Suppressor macrophage treated with lipopolysaccharide for 4 hours (primary cell): ENCODE results near the gene EGFLAM.
A peak's percentile ranks its signal among the peaks of the same experiment; 100 is the strongest.

ENCODE experiments used
- DNase-seq: peaks from one replicate; pipeline ENCODE4 v3.0.0-alpha.2; 2020

The EGFLAM gene

GRCh38 chr5:38423276-38424147 lies 165.2 kb downstream of the EGFLAM start:
- DNase-seq: no peak

GRCh38 chr5:38424148-38425060 lies 166.0 kb downstream of the EGFLAM start:
- DNase-seq: no peak

DNA sequence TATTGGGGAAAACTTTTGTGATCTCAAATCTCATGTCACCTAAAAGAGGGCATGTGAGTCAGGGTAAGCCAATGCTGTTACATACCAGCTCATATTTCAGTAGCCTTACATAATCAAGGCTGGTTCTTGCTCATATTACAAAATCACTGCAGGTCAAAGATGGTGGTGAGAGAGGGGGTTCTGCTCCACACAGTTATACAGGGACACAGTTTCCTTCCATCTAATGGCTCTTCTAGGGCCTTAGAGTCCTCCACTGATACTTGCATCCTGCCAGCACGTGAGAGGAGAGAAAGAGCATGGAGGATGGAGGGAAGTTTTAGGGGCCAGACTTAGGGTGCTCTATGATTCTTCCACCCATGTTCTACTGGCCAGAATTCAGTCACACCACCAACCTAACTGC lies 168.1 kb downstream of the EGFLAM start:
- DNase-seq: no peak

- no peak for DNase-seq
These were observed 168.9 kb downstream of the EGFLAM start for GRCh38 chr5:38426986-38427950.

GRCh38 chr5:38431242-38431853 lies 173.0 kb downstream of the EGFLAM start:
- DNase-seq: no peak

GRCh38 chr5:38433160-38433861 lies 175.0 kb downstream of the EGFLAM start:
- no peak for DNase-seq

DNA sequence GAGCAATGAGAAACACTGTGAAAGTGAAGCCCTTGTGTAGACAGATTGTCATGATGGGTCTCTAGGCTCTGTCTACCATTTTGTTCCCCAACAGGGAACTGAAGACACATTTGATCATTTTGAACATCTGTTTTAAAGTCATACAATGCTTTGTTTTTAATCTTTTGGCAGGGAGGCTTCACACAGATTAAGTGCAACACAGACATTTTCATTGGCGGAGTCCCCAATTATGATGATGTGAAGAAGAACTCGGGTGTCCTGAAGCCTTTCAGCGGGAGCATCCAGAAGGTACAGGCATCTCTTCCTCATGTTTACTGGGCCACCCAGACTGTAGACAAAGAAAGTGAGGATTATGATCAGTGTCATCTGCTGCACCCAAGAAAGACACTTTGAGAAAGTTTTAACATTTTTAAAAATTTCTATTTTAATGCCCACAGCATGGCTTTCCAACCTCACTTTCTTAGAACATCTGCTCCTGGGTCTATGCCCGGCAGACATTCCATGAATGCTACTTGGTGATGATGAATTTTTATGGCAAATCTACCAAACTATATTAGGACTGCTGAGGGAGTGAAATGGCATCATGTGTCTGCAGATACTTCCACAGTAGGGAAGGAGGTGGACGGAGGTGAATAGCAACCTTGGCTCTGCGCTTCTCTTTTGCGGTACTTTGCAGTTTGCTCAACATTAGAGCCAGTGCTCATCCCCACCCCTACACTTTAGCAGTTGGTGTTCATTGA lies 176.8 kb downstream of the EGFLAM start:
- DNase-seq: no peak

DNA sequence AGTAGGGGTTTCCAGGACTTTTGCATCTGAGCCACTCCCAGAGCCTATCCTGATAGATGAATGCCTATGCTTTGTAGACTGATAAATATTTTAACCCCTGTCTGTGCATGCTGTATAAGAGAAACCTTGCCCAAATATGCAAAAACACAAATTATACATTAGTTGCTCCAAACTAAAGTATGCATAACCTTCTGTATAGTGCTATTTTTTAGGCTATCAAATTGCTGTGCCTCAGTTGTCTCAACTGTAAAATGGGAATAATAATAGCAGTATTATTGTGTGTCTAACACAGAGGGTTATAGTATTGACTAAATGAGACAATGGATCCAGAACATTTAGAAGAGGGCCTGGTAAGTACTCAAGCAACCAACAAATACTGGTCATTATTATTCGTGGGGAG lies 180.4 kb downstream of the EGFLAM start:
- no peak for DNase-seq

GRCh38 chr5:38441453-38442246 lies 183.3 kb downstream of the EGFLAM start:
- DNase-seq: peak; percentile 93

DNA sequence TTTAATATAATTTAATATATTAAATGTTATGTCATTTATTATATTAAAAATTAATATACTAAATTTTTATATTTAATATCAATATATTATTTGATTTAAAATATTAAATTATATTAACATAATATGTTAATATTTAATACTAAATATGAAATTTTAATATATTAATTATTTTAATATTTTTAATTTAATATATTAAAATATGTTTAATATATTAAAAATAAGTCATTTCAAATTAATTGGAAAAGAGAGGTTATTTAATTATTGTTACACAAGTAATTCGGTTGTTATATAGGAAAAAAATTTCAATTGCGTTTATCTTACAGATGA lies 183.9 kb downstream of the EGFLAM start:
- DNase-seq: no peak

DNA sequence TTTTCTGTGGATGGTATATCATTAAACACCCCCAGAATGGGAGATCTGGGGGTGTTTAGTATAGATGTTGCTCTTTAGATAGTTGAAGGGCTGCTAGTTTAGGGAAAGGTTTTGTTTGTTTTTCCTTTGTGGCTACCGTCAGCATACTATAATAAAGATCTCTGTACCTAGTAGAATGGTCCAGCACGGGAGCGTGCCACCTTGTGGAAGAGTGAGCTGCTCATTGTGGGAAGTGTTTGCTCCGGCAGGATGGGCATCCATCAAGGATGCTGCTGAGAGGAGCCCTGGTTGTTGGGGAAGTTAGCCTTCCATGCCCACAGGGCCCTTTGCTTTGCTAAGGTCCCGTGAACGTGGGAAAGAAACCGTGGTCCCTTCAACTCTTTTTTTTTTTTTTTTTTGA lies 185.0 kb downstream of the EGFLAM start:
- no peak for DNase-seq

- no peak for DNase-seq
These were observed 187.1 kb downstream of the EGFLAM start for GRCh38 chr5:38445374-38446028.

DNA sequence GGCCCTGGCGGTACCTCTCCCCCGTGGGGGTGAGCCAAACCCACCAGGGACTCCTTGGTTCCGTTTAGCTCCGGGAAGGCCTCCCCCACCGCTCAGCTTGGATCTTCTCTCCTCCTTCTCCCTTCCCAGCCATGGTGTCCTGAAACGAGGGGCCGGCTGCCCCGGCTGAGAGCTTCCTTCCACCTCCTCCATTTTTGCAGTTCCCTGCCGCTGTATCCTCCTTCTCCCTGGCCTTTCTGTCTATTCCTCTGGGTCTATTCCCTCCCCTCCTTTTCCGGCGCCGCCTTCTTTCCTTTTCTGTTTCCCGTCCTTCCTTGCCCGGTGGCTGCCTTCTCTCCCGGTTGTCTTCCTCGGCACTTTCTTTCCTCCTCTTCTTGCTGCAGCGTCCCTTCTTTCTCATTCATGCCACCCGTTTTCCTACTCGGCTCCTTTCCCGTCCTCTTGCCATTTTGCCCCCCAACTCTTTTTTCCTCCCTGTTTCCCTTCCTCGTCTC lies 187.7 kb downstream of the EGFLAM start:
- DNase-seq: no peak

GRCh38 chr5:38447056-38447455 lies 188.7 kb downstream of the EGFLAM start:
- DNase-seq: no peak

DNA sequence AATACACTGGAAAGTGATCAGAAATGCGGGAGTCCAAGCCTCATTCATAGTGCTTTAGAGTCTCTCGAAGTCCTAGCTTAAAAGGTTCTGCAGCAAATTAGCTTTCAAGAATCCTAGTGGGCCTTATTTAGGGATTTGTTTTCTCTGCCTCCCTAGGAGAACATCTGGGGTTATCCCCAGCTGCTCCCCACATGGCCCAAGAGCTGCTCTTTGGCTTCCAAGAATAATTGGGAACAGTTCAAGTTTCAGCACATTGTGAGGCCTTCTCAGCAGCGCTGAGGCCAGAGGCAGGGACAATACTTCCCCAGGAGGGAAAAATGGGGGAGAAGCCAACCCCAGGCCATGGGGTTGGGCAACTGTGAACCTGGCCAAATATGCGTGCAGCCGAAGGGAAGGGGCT lies 189.4 kb downstream of the EGFLAM start:
- no peak for DNase-seq

DNA sequence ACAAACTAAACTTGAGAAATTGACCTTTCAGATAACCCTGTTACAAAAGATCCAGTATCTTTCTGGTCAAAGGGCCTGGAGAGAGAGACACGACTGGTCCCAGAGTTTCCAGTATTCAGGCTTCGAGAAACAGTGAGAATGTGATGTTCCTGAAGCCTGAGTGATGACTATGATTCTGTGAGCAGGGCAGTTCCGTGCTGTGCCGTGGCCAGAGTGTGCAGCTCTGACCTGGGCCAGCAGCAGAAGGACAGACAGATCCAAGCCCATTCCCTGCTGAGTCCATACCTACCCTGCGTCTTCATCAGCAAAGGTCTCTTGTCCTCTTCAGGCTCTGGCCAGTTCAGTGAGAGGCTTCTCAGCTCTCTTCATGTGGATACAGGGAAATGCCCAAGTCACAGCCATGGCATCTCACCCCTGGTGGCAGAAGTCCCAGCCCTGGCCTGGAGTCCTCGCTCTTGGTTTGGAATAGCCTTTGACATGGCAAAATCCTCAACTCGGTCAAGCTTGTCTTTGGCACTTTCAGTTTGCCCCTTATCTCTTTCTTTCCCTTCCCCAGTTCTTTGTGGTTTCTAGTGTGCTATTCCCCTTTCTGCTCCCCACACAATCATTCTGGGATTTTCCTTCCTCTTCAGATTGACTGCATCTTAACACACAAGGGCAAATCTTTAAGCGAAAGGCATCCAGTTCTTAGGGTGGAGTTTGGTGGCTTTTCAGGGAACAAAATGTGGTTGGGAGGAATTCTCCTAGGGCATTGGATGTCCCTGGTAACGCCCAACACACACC lies 190.4 kb downstream of the EGFLAM start:
- DNase-seq: no peak

DNA sequence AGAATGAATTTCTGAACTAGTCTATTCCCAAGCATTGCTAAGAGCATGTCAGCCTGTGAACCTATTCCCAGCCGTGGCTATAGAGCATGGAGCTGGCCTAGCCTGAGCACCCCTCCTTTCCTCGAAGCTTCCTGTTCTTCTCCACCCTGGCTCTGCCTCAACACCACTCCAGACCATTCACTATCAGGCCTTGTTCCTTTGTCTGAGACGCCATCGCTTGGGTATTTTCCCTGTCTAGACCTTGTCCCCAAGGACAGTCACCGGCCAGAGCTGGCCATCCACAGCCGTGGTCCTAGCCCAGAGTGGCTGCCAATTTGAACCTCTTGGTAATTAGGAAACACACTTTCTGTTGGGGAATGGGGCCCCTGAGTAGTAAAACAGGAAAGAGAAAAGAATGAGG lies 192.3 kb downstream of the EGFLAM start:
- DNase-seq: no peak

DNA sequence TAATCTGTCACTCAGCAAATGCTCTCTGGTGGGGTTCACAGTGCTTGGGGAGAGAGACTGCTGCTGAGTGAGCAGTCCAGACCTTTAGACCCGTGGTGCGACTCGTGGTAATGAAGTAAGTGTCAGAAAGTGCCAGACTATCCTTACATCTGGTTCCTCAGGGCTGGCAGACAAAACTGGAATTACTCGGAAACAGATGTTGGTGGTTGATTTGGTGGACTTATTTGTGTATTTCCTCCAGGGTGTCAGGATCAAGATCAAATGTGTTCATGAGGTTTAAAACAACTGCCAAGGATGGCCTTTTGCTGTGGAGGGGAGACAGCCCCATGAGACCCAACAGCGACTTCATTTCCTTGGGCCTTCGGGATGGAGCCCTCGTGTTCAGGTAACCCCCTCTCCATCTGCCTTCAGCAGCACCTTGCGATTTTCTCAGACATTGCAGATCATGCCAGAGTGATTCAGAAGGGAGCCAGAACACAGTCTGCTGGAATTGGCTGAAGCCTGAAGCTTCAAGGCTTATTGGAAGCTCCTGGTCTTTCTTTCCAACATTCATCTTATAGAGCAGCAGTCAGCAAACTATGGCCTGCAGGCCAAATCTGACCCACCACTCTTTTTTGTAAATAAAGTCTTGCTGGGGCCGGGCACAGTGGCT lies 192.8 kb downstream of the EGFLAM start:
- no peak for DNase-seq
